ELF-1 (cell line): ENCODE results near the gene UBE2F.

Source experiments
- DNase-seq: peaks from one replicate; pipeline ENCODE4 v3.0.0-alpha.2; 2016; ENCODE audit warnings: low read depth, low spot score

UBE2F gene, protein sequence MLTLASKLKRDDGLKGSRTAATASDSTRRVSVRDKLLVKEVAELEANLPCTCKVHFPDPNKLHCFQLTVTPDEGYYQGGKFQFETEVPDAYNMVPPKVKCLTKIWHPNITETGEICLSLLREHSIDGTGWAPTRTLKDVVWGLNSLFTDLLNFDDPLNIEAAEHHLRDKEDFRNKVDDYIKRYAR

DNA sequence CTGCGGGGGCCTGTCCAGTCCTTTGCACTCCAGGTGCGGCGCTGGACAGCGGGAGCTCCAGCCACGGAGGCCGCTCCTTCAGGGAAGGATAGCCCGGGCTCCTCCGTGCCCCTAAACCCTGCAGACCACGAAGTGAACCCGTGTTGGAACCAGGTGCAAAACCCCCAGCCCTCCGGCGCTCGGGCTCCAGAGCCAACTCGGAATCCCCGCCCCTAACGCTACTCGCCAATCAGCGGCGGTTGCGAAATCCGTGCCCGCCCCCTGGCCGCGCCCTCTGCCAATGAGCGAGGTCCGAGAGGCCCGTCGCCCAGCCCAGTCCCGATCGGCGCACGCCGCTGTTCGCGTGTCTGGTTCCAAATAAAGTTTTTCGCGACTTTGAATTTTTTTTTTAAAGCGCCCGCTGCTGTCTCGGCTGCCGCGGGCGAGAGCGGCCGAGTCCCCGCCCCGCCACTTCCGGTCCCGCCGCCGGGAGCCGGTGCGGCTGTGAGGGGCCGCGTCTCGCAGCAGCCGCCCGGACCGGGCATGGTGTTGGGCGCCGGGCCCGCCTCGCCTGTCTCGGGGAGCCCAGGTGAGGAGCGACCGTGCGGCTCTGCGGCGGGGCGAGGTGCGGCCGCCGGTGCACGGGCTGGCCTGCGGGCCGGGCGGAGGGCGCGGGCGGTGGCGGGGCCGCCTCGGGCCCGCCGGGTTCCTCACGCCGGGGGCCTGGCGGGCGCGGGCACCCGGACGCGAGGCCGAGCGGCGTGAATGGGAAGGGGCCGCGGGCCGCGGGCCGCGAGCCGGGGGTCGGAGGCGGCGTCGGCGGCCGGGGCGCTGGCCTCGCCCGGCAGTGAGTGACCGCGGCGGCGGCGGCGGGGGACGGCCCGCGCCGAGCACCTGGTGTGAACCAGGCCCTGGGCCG lies at the start of gene UBE2F:
Gene UBE2F (plus strand): TSS at position 450 of the 898 bp plus-strand sequence. CDS start 6,094 bp downstream, outside the sequence.
- peak; percentile 99 for DNase-seq

DNA sequence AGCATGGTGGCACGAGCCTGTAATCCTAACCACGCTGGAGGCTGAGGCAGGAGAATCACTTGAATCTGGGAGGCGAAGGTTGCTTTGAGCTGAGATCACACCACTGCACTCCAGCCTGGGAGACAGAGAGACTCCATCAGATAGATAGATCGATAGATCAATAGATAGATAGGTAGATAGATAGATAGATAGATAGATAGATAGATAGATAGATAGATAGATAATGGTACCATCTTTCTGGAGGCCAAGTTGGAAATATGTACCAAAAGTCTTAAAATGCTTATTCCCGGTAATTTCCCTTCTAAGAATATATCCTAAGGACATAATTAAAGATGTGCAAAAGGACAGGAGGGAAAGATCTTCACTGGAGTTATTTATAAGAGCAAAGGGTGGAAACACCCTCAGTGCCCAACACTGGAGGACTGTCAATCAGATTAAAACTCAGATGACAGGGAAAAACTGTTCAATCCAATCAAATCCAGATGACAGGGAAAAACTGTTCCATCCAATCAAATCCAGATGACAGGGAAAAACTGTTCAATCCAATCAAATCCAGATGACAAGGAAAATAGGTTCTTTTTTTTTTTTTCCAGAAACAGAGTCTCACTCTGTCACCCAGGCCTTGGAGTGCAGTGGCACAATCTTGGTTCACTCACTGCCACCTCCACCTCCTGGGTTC lies 49.0 kb upstream of the UBE2F start:
- no peak for DNase-seq

DNA sequence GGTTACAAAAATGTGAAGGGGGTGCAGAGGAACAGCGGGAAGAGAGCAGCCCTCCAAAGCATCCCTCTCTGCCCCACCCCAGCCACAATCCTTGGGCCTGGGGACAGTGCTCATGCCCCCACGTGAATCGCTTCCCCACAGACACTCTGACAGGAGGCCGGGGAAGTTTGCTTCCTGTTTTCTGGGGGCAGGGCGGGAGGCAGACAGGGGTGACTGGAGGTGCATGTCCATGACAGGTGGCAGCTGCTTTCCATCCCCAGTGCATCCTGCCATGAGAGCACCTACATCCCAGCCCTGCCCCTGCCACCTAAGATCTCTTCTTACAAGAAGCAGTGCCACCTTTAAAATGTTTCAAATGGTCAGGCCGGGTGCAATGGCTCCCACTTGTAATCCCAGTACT lies 47.2 kb upstream of the UBE2F start:
- DNase-seq: no peak

DNA sequence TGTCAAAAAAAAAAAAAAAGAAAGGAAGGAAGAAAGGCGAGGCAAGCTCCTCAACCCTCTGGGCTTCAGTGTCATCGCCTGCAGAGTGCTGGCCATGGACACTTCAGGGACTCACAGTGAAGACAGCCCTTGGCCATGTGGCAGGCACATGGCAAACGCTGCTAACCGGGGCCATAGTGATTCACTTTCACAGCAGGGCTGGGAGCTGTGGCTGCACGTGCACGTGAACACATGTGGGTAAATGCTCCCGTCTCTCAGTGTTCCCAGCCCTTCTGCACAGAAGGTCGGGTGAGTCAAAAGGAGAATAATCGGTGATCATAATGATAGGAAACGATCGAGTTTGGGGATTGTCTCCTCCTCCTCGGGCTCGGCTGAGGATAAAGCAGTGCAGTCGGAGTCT lies 46.1 kb upstream of the UBE2F start:
- DNase-seq: no peak

DNA sequence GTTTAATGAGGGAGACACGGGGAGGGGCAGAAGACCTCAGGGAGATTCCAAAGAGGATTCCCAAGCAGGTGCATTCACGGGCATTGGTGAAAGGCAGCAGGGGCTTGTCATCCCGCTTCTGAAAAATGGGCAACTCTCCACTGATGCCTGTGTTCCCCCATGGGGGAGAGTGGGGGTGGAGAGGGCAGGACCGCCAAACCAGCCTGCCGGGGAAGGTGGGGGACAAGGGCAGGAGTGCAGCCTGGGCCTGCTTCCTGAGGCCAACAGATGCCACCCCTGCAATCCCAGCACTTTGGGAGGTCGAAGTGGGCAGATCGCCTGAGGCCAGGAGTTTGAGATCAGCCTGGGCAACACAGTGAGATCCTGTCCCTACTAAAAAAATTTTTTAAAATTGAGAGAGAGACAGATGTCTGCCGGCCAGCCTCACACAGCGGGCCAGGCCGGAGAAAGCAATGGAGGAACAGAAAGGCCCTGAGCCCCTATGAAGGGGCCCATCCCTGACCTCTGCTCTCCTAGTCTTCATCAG lies 44.8 kb upstream of the UBE2F start:
- no peak for DNase-seq

DNA sequence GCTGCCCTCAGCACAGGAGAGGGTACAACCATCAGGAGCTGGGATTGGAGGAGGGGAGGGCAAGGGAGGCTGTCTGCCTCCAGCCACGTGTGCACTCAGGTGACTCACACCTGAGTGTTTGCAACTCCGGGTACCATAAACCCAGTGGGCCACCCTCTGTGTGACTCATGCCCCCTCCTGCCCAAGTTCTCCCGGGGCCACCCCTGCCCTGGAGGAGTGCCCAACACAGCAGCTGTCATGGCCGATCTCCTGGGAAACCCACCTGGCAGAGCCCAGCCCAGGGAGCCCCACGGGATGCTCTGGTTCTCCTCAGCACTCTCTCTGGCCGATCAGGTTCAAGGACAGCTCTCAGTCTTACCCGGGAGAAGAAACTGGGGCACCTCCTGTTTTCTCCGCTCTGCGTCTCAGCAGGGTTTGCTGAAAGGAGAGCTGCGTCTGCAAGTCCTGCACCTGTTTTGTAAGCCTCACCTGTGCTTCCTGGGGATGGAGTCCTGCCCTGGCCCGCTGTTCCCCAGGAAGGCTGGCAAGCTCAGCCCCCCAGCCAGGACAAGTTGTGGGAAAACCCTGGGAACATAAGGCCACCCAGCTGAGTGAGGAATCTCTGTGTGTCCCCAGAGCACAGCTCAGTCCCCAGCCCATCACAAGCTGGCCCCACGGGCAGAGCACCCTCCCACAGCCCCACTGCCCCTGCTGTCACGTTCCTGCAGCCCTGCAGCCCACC lies 44.0 kb upstream of the UBE2F start:
- DNase-seq: no peak

DNA sequence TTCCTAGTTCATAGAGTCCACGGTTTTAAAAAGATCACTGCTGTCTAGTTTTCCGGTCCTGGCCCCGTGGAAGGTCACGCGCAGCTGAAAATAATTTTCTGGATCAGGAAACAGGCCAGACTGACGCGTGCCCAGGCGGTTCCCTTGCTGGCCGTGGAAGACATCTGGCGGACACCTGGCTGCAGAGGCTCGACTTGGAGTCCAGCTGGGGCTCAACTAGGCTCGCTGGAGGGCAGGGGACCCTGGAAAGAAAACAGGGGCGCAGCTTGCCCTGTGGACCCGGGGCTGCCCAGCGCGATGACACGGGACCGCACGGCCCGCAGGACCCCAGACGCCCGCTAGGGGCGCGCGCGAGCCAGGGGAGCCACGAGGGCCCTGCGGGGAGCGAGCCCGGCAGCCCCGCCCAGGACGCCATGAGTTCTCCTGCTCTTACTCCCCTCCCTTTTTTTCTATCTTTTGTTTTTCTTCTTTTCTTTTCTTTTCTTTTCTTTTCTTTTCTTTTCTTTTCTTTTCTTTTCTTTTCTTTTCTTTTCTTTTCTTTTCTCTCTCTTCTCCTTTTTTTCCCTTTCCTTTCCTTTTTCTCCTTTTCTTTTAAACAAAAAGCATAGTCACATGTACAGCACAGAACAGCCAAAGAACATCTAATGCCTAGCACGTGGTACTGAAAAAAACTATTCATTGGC lies 43.2 kb upstream of the UBE2F start:
- DNase-seq: peak; percentile 81

DNA sequence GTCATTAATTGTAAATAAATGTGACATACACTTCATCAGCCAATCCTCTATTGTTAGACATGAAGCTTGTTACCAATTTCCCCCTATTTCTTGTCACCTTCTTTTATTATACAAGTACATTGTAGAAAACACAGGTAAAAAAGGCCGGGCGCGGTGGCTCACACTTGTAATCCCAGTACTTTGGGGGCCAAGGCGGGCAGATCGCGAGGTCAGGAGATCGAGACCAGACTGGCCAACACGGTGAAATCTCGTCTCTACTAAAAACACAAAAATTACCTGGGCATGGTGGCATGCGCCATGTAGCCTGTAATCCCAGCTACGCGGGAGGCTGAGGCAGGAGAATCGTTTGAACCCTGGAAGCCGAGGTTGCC lies 42.7 kb upstream of the UBE2F start:
- no peak for DNase-seq

DNA sequence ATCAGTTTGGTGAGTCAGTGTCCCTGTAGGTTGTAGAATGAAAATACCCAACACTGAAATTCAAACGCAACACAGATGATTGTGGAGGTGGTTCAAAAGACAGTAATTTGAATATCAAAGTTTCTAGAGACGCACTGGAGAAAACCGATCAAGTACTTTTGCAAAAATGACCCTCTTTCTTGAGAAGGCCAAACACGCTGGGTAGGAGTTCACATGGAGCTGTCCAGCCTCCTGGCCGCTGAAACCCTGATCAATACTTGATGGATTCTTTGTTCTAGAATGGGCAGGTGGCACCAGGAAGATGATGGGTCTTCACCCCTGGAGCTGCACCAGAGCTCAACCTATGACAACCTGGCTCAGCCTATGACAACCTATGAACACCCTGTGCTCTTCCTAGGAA lies 39.7 kb upstream of the UBE2F start:
- DNase-seq: no peak

DNA sequence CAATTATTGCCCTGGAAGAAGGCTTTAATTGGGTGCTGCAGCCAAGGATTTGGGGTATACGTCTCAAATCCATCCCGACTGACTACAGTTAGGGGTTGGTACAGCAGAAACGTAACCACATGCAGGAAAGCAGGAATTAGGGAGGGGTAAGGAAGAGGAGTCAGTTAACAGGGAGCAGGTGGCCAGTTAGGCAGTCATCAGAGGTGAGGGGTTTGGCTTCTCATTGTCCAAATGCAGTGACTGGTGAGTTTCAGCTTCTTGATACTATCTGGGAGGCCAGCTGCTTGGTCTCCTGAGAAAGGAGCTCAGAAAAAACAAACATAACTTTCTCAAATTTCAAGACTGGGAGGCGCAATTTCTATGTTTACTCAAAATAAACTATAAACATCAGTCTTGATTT lies 38.8 kb upstream of the UBE2F start:
- no peak for DNase-seq

DNA sequence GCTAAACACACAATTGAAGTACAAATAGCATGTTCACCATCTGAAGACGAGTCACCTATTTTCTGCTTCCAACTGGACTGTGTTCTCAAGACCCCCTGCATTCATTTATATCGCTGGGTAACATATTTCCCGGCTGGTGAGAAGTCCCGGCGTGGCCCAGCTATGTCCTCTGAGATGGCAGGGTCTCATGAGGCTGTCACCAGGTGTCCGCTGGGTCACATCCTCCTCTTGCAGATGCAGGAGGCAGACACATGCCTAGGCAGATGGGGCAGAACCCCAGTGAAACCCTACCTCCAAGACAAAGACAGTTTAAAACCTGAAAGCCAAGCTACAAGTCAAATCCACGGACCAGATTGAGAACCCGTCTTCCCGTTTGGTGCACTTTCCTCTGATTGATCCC lies 36.8 kb upstream of the UBE2F start:
- no peak for DNase-seq

DNA sequence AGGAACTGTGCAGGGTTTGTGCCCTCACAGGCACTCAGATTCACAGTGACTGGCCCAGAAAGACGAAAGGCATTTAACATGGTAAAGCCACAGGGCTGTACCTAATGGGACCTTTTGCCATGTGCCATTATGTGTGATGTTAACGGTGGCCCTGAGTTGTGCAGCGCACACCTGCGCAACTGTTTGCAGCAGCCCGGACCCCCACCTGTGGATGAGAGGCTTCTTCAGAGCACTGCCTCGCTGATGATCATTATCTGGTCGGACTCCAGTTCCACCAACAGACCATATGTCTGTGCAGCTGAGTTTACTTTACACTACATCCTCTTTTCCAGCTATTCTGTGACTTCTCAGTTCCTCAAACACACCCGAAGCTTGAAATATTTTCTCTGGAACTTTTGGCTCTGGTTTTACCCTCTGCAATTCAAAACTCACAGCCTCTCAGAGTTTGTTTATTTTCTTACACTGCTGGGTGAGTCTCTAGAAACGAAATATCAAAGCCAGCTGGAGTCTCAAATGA lies 35.6 kb upstream of the UBE2F start:
- DNase-seq: no peak

DNA sequence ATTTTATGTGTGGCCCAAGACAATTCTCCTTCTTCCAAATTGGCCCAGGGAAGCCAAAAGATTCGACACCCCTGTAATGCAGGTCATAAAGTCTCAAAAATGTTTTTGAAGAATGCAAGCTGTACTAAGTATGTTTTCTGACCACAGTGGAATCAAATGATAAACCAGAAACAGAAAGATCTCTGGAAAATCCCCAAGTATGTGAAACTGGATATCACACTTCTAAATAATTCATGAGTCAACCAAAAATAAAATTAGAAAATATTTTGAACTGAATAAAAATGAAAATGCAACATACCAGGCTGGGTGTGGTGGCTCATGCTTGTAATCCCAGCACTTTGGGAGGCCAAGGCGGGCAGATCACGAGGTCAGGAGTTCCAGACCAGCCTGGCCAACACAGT lies 34.1 kb upstream of the UBE2F start:
- DNase-seq: no peak

DNA sequence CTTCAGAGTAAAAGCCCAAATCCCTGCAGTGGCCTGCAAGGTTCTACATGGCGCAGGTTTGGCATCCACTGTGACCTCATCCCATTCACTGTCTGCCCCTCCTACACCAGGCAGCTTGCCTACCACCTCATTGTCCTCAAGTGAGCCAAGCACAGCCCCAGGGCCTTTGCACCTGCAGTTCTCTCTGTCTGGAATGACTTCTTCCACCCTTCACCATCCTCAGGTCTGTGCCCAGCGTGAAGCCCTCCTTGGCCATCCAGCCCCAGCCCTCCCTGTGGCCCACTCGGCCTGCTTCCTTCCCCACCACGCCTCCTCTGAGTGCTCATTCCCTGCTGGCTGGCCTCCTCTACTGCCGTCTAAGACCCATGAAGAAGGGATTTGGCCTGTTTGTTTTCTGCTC lies 32.6 kb upstream of the UBE2F start:
- peak; percentile 33 for DNase-seq

DNA sequence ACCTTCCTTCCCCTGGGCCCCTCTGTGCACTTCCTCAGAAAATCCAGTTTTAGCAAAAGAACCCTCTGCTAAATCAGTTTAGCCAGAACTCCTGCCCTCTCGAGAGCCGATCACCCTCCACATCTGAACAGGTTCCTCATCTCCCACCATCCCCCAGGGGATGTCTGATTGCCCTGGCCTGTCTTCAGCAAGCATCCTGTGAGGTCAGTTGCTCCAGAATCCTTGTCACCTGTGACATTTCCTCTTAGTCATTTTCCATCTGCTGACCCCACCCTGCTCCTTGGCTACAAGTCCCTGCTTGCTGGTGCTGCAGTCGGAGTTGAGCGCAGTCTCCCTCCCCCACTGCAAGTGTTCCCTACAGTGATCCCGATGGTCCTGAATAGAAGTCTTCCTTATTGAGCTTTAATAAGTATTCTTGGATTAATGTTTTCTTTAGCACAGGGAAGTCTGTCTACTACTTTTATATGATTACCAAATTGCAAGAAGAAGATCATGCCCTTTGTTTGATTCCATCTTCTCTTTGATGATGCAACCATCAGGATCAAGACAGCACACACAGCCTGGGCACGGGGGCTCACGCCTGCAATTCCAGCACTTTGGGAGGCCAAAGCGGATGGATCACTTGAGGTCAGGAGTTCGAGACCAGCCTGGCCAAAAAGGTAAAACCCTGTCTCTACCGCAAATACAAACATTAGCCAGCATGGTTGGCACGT lies 30.9 kb upstream of the UBE2F start:
- DNase-seq: peak; percentile 57

DNA sequence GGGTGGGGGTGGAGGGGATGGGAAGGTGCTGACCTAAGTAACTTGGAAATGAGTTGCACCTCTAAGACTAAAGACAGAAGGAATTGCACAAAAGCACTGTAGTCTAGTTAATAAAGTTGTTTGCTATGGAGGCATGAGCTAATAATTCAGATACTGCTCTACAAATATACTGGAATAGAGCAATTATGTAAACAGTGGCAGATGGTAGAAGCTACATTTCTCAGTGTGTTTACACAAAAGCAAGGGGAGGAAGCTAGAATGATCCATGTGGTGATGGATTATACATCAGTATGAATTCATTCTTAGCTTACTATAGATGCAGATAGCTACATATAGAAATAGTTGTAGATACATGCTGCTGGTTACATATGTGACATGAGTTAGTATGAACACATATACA lies 27.6 kb upstream of the UBE2F start:
- DNase-seq: no peak

DNA sequence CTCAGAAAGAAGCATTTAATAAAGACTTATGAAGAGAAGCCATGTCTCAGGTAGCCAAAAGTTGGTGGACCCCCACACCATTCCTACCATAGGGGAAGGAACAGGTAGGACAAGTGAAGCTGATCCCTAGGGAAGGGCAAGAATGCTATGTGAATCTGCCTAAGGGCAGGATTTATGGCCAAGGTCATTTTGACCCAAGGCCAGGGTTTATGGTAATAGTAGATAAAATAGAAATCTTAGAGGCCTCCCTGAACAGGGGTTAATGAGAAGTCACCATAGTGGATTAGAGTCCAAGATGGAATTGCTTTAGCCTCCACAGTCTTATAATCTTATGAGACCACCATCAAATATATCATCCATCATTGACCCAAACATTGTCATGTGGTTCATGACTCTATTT lies 26.0 kb upstream of the UBE2F start:
- peak; percentile 23 for DNase-seq

DNA sequence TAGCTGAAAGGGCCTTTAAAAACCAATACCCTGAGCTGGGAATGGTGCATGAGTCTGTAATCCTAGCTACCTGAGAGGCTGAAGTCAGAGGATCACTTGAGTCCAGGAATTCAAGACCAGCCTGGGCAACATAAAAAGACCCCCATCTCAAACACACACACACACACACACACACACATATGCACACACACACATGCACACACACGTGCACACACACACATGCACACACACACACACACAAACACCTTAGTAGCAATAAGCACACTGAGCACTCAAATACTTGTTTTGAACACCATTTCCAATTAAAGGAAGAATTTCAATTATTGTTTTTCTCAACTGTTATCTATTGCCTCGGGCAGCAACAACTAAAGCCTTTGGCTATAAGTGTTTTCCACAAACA lies 25.6 kb upstream of the UBE2F start:
- DNase-seq: no peak

DNA sequence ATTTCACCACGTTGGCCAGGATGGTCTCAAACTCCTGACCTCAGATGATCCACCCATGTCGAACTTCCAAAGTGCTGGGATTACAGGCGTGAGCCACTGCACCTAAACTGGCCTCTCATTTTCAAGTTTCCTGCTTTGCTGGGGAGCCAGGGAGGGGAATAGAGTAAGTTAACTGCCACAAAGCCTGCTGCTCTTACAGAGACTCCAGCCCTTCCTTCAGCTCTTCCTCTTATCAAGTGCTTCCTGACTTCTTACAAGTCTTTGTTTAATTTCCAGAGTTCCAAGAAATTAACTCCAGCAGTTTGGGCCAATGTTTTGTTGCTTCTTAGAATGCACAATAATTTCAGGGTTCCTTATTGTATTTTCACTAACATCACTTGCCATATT lies 24.3 kb upstream of the UBE2F start:
- DNase-seq: no peak

DNA sequence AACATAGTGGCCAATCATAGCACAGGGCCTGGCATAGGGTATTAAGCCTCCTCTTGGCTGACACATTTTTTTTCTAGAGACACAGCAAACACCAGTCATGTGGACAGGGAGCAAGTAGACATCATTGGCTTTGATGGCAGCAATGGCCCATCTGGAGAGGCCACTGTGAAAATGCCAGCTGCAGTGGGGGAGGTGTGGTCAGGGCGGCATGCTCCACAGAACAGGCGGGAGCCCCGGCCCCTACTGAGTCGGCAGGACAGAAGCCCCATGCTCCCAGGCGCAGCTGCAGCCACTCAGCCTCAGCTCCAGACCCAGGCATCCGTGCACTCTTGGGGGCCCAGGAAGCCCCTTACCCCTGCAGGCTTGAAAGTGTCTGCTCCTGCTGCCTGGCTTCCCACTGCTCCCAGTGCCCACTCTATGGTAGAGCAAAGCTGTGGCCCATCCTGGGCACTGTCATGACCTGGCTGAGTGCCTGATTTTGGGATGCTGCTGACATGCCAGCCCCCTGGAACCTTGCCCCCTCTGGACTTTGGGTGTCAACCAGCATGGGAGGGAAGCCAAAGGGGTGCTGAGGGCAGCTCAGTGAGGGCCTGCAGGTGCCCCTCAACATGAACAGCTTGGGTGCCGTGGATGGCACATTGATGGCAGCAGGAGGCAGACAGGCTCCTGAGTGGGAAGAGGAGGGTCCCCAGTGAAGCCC lies 23.3 kb upstream of the UBE2F start:
- no peak for DNase-seq
